Bone marrow (tissue), 2 donors: ENCODE data around the gene ZCCHC3.
"Not testable (repeated sequence)": the region's sequence is repeated elsewhere in the genome, so short reads cannot be mapped to it uniquely, and the experiment has no call there.

Experiments
- DNase-seq, 2 donors: peaks; one replicate each; lab custom pipeline; 2025; lab: John Stamatoyannopoulos, UW

Gene ZCCHC3

DNA sequence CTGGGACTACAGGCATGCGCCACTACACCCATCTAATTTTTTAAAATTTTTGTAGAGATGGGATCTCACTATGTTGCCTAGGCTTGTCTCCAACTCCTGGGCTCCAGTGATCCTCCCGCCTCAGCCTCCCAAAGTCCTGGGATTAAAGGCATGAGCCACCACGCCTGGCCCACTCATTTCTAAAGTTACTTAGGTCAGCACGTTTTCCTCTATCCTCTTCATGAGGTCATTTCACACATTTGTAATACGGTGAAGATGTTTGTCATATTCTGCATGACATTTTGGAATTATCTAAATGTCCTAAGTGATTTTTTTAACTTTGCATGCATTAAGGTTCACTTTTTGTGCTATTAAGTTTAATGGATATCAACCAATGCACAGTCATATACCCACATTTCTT is 16.0 kb downstream of the ZCCHC3 start:
- DNase-seq: no peak

GRCh38 chr20:313948-314347 is 16.6 kb downstream of the ZCCHC3 start:
- DNase-seq: no peak

DNA sequence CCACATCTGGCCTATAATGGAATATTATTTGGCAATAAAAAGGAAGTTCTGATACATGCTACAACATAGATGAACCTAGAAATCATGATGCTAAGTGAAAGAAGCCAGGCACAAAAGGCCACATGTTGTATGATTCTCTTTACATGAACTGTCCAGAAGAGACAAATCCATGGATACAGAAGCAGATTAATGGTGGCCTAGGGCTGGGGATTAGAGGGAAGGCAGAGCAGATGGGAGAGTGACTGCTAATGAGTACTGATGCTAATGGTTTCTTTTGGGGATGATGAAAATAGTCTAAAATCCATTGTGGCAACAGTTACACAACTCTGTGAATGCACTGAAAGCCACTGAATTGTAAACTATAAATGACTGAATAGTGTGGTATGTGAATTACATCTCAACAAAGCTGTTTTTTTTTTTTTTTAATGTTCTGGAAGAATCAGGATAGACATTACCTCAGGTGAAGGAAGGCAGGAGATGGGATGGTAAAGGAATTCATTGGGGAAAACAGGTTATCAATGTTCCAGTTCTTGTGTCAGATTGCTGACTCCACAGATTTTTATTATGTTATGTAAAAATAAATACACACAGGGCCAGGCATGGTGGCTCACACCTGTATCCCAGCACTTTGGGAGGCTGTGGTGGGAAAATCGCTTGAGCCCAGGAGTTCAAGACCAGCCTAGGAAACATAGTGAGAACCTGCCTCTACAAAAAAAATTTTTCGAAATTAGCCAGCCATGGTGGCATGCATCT is 19.1 kb downstream of the ZCCHC3 start:
- DNase-seq: no peak

- peak; percentile 45 to 76 for DNase-seq
These were observed 27.0 kb downstream of the ZCCHC3 start for GRCh38 chr20:324177-325044.

DNA sequence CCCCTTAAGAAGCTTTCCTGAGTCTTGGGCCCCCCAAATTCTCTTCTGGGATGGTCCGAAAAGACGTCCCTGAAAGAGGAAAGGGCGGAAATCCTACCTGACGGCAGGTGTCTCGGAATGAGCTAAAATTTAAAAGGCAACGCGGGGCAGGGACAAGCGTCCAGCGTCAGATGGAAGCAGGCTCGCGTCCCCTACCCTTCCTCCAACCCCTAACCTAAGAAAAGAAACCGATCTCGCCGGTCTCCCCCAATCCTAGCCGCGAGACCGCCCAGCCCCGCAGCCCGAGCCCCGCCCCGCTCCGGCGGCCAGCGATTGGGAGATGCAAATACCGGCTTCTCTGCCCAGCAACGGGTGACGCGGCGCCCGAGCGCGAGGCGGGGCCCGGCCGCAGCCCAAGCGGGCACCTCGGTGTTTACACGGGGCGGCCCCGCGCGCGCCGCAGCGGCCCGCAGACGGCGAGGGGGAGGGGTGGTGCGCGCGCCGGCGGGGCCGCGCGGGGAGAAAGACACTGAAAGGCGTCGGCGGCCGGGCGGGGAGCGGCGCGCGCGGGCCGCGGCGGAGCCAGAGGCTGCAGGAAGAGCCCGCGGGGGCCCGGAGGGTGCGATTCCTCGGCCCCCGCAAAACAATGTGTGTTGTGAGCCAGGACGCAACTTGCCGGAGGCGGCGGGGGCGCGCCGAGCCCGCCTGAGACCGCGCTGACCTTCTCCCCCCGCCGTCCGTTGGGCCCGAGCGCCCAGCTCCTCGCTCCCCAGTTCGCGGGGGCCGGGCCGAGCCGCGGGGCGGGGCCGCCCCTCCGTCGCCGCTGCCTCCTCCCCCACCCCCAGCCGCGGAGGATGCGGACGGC is 27.9 kb downstream of the ZCCHC3 start, which contains the start of gene SOX12:
Gene SOX12 (plus strand): TSS at position 508 of the 844 bp plus-strand sequence. CDS start 373 bp downstream, outside the sequence.
- peak; percentile 82 to 84 for DNase-seq

DNA sequence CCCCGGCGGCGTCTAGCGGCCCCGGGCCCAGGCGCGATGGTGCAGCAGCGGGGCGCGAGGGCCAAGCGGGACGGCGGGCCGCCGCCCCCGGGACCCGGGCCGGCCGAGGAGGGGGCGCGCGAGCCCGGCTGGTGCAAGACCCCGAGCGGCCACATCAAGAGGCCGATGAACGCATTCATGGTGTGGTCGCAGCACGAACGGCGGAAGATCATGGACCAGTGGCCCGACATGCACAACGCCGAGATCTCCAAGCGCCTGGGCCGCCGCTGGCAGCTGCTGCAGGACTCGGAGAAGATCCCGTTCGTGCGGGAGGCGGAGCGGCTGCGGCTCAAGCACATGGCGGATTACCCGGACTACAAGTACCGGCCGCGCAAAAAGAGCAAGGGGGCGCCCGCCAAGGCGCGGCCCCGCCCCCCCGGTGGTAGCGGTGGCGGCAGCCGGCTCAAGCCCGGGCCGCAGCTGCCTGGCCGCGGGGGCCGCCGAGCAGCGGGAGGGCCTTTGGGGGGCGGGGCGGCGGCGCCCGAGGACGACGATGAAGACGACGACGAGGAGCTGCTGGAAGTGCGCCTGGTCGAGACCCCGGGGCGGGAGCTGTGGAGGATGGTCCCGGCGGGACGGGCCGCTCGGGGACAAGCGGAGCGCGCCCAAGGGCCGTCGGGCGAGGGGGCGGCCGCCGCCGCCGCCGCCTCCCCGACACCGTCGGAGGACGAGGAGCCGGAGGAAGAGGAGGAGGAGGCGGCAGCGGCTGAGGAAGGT is 28.7 kb downstream of the ZCCHC3 start:
- no peak for DNase-seq

- no peak for DNase-seq
These were observed 29.3 kb downstream of the ZCCHC3 start for GRCh38 chr20:326645-327185.

DNA sequence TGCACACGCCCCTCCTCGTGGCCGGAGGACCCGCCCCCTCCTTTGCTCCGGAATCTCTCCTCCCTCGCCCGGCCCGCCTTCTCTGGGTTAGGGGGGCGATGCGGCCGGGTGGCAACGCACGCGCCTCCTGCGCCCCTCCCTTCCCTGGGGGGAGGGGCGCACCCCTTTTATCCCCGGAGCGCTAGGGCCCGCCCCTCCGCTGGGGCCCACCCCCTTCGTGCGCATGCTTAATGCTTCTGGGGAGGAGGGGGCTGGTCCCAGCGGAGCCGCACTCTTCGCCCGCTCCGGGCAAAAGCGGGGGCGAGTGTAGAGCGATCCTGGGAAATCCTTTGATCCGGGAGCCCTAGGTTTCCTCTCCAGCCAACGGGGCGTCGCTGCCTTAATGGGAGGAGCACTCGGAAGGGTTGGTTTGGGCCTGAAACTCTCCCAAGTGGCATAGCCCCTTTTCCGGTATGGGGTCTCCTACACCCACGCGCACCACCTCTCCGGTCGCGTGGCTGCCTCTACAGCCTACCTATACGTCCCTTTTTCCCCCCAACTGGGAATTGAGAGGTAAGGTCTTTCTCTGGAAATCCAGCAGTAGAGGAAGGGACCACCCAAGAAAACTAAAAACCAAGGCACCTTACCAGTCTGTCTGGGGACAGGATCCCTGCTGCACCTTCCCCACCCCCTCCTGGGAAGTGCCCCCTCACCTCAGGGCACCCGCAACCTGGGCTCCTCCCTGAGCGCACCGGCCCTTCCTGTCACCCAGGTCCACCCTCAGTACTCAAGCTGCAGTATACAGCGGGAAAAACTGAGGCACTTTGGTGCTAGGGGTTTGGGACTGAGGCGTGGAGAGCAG is 30.0 kb downstream of the ZCCHC3 start:
- peak in 1 of 2 donors; percentile 62 for DNase-seq

GRCh38 chr20:328027-328974 is 30.9 kb downstream of the ZCCHC3 start:
- no peak for DNase-seq

DNA sequence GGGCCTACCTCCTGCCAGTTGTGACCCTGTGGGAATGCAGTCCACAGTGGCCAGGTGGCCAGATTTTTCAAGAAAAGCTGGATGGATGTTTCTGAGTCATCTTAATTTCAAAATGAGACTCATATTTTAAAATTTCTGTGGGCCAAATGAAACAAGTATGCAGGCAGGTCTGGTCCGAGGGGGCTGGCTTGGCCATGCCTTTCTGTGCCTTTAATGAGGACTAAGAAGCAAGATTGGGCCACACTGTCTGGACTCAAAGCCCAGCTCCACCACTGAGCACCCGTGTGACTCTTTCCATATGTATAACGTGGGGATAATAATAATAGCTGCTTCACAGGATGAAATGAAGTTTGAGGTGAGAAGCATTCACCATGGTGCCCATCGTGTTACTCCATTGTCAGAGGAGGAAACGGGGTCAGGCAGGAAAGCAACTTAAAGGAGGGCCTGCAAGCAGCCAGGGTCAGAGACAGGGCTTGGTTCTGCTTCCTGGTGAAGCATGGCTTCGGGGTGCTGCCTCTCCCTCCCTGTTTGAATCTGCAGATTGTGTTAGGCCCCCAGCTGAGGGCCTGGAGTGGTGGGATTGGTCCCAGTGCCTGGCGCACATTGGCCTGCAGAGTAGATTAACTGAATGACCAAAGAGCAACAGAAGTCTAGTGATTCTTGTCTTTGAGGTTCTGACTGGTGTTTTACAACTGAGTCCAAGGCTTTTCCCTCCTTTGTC is 31.8 kb downstream of the ZCCHC3 start:
- DNase-seq: no peak

- no peak for DNase-seq
These were observed 32.5 kb downstream of the ZCCHC3 start for GRCh38 chr20:329851-330232.

GRCh38 chr20:330233-331149 is 33.1 kb downstream of the ZCCHC3 start:
- DNase-seq: peak in 1 of 2 donors; percentile 80

DNA sequence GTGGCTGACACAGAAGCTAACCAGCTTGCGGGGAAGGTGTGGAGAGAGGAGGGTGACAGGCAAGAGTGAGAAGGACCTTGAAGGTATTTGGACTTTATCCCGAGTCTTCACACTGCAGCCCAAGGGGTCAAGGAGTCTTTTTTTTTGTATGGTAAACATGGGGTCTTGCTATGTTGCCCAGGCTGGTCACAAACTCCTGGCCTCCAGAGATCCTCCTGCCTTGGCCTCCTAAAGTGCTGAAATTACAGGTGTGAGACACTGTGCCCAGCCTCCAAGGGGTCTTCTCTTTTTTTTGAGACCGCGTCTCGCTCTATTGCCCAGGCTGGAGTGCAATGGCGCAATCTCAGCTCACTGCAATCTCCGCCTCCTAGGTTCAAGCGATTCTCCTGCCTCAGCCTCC is 37.2 kb downstream of the ZCCHC3 start:
- no peak for DNase-seq

GRCh38 chr20:336040-336439 is 38.7 kb downstream of the ZCCHC3 start:
- not testable (repeated sequence) for DNase-seq

GRCh38 chr20:341682-342081 is 44.3 kb downstream of the ZCCHC3 start:
- peak in 1 of 2 donors; percentile 45 for DNase-seq

DNA sequence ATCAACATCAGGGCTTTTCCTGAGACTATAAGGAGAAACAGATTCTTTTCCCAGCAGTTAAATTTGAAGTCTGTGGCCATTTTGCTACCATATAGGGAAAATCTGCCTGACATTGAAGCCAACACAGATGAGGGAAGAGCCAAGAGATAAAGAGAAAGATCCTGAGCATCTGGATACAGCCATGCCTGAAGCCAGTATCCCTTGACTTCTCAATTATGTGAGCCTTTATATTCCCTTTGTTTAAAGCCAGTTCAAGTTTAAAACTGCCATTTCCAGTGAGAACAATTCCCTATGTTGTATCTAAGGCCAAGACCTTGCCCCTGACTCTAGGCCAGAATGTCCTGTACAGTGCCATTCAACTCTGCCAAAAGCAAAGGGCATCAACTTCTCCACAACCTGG is 45.7 kb downstream of the ZCCHC3 start:
- DNase-seq: no peak

GRCh38 chr20:346033-346639 is 48.8 kb downstream of the ZCCHC3 start:
- DNase-seq: no peak
